ENCODE data around the gene UNKL.
"Not testable (repeated sequence)": the region's sequence is repeated elsewhere in the genome, so short reads cannot be mapped to it uniquely, and the experiment has no call there.

UNKL gene

DNA sequence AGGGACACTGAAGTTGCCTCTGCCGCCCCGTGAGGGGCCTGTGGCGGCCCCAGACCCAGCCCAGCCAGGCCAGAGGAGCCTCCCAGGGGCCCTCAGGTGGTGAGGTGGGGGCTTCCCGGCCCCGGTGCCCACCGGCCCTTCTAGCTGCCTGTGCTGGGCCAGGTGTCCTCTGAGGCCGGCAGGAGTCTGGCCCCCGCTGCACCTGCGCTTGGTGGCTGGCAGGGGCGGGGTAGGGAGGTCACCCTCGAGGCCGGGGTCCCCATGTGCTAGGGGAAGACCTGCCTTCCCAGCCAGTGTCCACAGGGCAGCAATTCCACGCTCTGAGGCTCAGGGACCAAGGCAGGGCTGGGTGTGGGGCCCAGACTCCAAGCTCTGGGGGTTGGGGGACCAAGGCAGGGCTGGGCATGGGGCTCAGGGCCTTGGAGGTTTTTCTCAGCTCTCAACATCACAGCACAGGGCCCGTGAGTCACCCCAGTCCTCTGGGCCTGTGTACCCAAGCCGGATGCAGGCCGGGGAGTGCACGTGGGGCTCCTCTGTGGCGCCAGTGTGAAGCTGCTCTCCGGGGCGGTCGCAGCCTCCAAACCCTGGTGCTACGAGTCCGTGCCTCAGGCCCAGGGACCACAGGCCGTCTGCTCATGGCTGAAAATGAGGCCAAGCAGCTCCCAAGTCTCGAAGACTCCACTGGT lies 31.2 kb upstream of the UNKL start:
- no peak for DNase-seq

DNA sequence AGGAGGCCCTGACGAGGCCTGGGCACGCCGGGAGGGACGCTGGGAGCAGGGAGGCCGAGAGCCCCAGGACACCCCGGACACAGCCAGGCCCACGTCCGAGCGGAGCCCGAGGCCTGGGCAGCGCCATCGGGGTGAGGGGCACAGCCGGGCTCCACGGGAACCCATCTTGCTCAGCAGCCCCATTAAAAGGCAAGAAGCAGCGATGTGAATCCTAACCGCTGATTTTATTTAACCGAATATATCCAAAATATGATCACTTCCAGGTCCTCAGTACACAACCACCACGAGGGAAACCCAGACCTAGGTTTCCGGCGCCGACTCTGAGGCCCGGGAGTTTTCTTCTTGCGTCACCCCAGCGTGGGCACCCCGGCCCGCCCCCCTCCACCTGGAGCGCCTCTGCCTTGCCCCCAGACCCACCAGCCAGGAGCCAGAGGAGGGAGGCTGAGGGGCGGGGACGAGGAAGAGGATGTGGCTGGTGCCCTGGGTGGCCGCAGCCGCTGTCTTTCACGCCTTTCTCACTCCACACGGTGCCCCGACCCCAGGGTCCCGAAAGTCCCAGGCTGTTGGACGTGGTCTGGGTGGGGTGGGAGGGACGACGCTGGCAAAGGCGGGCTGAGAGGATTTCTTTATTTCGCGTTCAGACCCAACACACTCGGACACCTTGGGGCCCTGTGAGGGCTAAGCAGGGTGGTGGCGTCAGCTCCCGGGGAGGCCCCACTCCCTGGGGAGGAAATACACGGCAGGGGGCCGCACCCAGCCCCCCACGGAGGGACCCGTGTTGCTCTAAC lies 30.4 kb upstream of the UNKL start:
- no peak for DNase-seq

DNA sequence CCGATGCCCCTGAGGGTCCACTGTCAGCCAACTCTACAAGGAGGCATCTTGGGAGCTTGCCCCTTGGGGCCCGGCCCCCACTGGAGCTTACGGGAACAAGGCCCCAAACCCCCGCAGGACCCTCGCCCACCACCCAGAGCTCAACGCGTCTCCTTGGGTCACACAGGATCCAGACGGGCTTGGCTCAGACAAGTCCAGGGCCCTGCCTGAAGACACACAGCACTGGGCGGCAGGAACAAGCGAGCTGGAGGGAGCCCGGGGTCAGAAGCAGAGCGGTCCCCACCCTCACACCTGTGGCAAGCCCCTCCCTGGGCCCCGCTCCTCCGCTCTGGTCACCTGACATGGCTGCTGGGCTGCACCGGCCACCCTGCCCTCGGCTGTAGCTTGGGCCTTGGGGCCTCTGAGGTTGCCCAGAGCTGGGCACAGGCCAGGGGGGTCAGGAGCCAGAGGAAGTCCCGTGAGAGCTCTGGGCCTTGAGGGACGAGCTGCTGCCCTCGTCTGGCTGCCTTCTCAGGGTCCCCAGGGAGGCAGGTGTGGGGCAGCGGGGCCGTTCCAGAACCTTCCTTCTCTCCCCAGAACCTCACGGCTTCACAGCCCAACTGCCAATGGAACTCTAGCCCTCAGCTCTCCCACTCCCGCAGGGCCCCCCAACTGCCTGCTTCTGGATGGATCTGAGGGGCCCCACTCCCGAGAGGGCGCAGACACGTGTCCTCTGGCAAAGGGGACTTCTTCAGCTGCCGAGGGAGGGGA lies 29.7 kb upstream of the UNKL start, which contains the start of gene CCDC154:
Gene CCDC154 (minus strand): TSS at position 577 of the 750 bp plus-strand sequence. CDS start 234 bp downstream, at position 343.
- DNase-seq = no peak

DNA sequence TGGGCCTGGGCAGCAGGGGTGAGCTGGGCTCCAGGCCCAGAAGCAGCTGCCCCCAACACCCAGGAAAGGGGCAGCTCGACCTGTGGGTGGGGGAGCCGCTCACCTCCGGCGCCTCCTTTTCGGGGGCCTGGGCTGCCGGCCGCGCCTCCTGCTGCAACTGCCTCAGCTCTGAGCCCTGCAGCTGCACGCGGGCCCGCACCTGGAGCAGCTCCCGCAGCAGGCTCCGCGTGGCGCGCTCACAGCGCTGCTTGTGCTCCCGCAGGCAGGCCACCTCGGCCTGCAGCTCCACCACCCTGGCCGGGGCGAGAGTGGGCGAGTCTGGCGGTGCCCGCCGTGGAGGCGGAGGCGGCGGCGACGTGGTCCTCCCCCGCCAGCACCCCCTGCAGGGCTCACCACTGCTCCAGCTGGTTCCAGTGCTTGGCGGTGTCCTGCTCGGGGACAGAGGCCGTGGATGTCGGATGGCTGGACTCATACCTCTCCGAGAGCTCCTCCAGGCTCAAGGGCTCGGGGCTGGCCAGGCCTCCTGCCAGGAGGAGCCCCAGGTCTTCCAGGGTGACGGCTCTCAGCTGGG lies 29.0 kb upstream of the UNKL start:
- DNase-seq = no peak

DNA sequence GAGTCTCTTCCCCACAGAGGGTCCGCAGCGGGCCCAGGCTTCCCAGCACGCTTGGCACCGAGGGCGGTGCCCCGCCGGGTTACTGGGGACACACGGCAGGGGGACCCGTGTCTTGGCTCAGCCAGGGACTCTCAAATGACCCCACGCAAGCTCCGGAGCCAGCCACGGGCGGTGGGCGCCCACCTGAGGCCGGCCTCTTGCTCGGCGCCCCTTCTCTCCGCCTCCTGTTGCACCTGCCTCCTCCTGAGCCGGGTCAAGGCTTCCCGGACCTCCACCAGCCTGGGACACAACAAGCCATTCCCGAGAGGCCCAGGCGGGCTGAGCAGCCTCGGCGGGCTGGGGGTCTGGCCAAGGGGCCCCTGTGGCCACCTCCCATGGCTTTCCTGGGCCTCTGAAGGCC lies 28.2 kb upstream of the UNKL start:
- DNase-seq = no peak

DNA sequence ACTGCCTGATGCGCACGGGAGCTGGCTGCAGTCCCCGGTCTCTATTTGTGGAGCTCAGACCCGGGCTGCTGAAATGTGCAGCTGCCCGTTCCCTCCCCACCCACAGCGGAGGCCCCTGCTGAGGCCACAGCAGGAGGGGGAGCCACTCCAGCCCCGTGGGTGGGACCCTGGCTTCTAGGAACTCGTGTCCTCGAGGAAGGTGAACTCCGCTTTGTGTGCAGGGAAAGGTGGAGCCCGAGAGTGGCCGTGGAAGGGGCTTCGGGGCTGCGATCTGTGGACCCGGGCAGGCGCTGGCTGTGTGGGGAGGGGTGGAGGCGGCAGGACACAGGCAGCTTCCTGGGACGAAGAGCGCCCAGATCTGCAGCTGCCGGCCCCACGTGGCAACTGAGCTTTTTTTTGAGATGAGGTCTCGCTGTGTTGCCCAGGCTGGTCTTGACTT lies 26.9 kb upstream of the UNKL start:
- DNase-seq = peak in 2 of 3 experiments; percentile 66 to 77

DNA sequence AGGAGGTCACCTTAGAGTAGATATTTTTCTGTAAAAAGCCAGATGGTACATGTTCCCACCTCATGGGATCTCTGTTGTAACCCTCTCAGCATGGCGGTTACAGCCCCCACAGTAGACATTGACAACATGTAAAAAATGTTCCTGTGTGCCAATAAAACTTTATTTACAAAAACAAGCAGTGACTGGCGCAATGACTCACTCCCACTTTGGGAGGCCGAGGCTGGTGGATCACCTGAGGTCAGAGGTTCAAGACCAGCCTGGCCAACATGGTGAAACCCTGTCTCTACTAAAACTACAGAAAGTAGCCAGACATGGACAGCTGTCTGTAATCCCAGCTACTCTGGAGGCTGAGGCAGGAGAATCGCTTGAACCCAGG lies 25.2 kb upstream of the UNKL start:
- DNase-seq = not testable (repeated sequence)

DNA sequence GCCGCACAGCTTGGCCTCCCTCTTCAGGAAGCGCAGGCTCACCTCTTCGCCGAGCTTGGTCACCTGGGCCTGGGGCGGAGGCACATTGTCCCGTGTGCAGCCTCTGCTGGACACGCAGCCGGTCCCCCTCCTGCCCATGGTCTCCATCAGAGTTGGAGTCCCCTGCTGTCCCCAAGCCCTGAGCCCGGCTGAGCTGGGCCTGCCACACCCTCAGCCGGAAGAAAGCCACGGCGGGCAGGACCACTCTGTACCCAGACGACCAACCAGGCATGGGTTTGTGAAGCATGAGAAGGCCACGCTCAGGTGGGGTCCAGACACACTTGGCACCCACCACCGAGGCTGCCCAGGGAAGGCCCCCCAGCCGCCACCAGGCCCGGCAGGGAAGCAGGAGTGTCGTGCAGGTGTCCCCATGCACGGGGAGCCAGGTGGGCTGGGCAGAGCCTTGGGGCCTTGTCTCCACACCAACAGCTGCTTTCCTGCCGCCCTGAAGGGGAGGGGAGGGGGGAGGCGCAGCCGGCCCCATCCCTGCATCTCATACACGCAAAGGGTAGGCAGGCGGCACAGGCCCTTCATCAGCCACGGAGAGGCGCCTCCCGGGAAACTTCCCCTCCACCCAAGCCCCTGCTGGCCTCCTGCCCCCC lies 24.7 kb upstream of the UNKL start:
- peak in 2 of 3 experiments; percentile 79 to 80 for DNase-seq

DNA sequence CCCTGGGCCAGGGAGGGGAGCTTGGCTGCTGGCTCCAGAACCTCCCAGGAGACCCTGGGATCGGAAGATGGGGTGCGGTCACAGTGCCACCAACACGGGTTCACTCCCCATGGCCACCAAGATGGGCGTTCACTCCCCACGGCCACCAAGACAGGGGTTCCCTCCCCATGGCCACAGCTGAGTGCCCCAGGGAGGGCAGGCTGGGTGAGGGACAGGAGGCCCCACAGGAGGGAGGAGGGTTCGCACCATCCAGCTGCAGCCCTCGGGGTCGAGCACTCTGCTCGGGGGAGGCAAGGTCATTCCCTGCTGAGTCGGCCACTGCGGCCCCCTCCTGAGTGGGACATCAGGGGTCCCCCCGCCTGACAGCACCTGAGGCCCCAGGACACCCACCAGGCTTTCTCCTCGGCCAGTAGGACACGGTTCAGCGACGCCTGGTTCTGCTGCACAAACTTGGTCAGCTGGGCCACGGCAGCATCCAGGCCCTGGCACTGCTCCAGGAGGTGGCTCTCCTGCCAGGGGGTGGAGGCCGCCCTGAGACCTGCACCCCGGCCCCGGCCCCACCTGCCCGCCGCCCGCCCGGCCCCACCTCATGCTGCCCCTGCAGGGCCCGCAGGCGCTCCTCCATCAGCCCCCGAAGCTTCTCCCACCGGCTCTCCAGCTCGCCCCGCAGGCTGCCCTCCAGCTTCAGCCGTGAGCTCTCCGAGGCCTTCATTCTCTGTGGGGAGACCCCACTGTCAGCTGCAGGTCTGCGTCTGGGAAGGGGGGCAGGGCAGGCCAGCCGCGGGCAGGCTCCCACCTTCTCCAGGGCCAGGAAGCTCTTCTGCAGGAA lies 23.9 kb upstream of the UNKL start:
- peak in 2 of 3 experiments; percentile 78 to 79 for DNase-seq

DNA sequence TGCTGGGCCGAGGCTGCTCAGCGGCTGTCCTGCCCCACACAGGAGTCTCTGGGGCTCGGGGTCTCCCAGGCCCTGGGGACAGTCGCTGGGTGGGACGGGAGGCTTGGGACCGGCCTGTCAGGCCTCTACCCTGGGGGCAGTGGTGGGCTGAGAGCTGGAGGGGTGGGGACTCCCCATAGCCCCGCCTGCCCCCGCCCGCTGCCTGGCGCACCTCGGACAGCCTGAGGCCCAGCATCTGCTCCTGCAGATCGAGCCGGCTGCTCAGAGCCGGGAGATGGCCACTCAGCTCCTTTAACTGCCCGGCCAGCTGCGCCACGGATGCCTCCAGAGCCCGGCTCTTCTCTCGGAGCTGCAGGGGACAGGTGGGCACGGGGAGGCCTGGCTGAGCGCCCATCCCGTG lies 23.1 kb upstream of the UNKL start:
- DNase-seq = no peak

DNA sequence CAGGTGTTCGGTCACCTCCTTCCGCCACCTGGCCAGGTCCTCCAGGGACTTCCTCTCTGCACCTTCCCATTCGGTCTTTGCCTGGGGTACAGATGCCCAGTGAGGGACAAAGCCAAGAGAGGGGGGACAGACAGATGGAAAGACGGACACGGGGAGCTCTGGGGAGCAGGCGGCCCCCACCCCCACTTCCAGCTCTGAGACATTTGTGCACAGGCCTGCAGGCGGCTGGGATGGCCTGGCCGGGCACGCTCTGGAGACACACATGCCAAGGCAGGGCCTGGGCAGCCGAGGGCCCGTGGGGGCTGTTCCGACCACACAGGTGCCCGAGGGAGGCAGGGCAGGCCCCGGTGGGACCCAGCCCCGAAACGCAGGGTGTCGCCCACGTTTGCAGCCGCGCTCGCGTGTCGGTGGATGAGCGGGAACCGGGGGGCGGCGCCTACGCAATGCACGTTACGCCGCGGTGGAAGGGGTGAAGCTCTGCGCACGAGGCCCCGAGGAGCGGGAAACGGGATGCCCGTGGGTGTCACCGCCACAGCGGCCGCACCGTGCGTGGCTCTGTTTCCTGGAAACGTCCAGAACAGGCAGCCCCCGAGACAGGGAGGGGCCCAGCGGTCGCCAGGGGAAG lies 22.3 kb upstream of the UNKL start:
- DNase-seq = no peak

DNA sequence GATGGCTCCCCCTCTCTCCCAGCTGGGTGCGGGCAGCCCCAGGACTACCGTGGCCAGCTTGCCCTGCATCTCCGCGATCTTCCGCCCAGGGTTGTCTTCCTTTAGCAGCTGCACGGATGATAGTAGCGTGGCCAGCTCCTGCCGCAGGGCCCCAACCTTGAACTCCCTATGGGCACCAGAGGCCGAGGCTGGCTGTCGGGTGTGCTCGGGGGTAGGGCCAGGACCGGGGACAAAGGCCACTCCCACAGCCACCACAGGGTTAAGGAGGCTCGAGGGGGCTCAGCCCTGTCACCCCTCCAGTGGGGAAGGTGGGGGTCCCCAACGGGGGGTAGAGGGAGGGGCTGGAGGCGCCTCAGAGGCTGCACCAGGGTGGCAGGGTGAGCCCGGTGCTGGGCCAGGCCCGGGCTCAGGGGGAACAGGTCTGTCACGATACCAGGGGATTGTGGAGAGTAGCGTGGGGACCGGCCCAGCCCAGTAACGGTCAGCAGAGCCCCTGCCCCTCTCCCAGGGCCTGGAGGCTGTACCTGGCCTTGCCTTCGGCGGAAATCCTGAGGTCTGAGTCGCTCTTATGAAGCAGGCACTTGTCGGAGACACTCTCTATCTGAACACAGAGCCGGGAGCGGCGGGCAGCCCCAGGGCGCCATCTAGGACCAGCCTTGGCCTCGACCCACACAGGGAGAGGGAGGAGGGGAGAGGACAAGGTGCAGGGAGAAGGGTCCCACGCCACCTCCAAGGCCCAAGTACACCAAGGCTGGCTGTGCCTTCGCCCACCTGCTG lies 21.6 kb upstream of the UNKL start:
- no peak for DNase-seq

DNA sequence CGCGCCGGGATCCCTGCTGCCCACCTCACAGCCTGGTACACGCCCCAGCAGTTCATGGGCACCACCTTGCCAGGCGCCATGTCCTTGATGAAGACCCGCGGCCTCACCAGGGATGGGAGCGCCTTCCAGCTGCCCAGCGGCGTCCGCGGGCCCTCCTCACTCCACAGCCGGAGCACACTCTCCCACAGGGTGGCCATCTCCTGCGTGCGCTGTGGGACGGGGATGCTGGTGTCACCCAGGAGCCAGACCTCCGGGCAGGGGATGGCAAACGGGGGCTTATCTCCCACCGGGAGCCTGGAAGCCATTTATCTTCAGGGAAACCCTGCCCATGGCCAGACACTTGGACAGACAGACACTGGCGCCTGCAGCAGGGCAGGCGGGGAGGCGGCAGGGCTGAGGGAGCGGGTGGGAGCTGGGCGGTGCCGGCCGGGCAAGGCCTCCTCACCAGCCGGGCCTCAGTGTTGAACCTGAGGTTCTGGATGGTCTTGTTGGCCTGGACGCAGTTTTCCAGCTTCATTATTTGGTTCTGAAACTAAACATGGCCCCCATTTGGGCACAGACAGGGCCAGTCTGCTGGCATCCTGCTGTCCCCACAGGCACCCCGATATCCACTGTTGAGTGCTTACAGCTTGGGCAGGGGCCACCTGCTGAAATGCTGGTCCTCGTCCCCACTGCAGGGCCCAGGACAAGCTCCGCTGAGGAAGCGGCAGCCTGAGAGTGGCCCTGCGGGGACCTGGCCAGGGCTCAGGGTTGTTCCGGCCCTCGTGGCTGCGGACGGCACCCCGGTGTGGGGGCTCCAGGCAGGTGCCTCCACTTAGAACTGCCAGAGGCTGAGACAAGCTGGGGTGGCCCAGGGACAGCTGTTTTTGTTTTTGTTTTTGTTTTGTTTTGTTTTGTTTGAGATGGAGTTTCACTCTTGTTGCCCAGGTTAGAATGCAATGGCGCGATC lies 20.4 kb upstream of the UNKL start:
- no peak for DNase-seq

DNA sequence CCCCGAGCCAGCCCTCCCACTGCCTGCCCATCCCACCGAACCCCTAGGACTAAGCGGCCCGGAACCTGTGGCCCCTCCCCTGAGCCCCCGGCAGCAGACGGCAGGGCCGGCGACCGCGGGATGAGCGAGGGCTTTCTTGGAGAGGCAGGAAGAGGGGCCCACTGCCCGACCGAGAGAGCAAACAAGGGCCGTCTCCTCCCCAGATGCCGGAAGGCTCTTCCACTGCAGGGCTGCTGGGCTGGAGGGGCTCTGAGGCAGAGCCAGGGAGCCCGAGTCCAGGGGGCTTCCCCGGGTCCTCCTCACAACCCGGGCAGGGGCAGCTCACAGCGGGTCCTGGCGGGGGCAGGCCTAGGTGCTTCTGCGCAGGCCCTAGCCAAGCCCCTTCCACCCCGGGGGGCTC lies 19.3 kb upstream of the UNKL start:
- DNase-seq = peak in 1 of 3 experiments; percentile 47

DNA sequence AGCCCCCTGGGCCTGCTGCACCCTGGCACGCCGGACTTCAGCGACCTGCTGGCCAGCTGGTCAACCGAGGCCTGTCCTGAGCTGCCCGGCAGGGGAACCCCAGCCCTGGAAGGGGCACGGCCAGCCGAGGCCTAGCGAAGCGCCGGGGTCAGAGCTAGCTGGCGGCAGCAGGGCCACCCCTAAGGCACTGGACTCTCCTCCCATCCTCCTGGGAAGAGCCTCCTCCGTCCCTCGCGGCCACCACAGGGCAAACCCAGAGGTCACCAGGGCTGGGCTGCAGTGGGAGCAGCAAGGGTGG lies 18.7 kb upstream of the UNKL start:
- no peak for DNase-seq

DNA sequence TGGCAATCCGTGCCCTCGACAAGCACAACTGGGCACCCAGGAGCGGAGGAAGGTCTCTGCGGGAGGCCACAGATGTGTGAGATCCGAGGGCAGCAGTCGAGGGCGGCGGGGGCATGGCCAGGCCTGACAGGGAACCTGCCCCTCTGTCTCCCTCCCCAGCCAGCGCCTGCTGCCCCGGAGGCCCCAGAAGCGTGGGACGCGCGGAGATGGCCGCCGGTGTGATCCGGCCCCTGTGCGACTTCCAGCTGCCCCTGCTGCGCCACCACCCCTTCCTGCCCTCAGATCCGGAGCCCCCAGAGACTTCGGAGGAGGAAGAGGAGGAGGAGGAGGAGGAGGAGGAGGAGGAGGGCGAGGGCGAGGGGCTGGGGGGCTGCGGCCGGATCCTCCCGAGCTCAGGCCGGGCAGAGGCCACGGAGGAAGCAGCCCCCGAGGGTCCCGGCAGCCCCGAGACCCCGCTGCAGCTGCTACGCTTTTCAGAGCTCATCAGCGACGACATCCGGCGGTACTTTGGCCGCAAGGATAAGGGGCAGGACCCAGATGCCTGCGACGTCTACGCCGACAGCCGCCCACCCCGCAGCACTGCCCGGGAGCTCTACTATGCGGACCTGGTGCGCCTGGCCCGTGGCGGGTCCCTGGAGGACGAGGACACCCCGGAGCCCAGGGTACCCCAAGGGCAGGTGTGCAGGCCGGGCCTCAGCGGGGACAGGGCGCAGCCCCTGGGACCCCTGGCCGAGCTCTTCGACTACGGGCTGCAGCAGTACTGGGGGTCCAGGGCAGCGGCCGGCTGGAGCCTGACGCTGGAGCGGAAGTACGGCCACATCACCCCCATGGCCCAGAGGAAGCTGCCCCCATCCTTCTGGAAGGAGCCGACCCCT lies 18.1 kb upstream of the UNKL start:
- DNase-seq = no peak

DNA sequence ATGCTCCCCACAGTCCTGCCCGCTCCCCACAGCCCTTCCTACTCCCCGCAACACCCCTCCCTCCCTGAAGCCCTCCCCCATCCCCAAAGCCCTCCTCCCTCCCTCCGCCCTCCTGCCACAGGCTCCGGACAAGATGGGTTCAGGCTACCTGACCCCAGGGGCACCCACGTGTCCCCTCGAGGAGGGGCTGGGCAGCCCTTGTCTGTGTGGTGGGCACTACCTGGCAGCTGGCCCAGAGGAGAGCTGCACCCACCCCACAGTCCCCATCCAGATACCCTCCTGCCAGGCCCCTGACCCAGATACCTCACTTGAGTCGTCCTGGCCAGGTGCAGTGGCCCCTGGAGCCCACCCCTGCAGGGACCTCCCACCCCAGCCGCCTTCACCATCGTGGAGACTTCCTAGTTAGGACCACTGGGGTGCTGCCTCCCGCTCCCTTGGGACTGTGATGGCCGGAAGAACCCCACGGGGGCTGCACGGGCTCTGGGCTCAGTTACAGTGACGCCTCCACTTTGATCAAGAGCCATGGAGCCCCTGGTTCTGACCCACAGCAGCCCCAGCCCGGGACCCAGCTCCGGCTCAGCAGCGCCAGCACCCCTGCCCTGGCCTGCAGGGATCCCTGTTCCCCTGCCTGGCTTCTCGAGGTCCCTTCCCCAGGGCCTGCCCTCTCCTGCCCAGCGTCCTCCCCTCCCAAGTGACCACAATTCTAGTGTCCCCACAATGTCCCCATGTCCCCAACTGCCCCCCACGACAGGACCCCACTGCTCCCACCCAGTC lies 17.2 kb upstream of the UNKL start:
- DNase-seq = no peak
